Mesothelial cell of epicardium (in vitro differentiated cells): ENCODE measurements around the gene ITPRIP. TPM values are rescaled to one million over a fixed set of nuclear protein-coding genes. Genes with fewer than 3 reads are reported as not detected.
A peak's percentile ranks its signal among the peaks of the same experiment; 100 is the strongest.

Source experiments
- DNase-seq, 2 experiments: peaks; one replicate each; pipeline ENCODE4 v3.0.0; 2021; ENCODE audit warnings: low spot score in 2 of 2; ENCODE audit not compliant: unreplicated experiment in 2 of 2
- H3K27ac Mint-ChIP-seq: 2 replicates; pipeline ENCODE4 v1.8.0; 2021; ENCODE audit warnings: mixed read lengths
- H3K27me3 Mint-ChIP-seq: 2 replicates; pipeline ENCODE4 v1.8.0; 2021; ENCODE audit warnings: low read depth, mixed read lengths
- H3K36me3 Mint-ChIP-seq: 2 replicates; pipeline ENCODE4 v1.8.0; 2021; ENCODE audit warnings: mixed read lengths
- H3K4me1 Mint-ChIP-seq: 2 replicates; pipeline ENCODE4 v1.8.0; 2021; ENCODE audit warnings: mixed read lengths
- H3K4me3 Mint-ChIP-seq: 2 replicates; pipeline ENCODE4 v1.8.0; 2021; ENCODE audit warnings: mild to moderate bottlenecking, moderate library complexity, mixed read lengths
- H3K9me3 Mint-ChIP-seq: 2 replicates; pipeline ENCODE4 v1.8.0; 2021; ENCODE audit warnings: mixed read lengths
- CTCF ChIP-seq: fragments of 200-600 bp; sonication (generic); IDR thresholded peaks from one replicate; pipeline ENCODE4 v1.5.0; 2021; ENCODE audit warnings: antibody characterized with exemption; ENCODE audit not compliant: unreplicated experiment
- microRNA-seq: library from miRNA; unstranded; fragments of <30 nt; microRNA quantifications from one replicate; pipeline ENCODE4 v1.2.0, GENCODE V29; 2021; ENCODE audit warnings: inconsistent platforms, mixed read lengths
- total RNA-seq: library from RNA; stranded (reverse); gene quantifications from 3 replicates; pipeline ENCODE4 v1.2.1, GENCODE V29; 2021

ITPRIP gene
- total RNA-seq, 1 donor from 2014 or later: 24.5 TPM

DNA sequence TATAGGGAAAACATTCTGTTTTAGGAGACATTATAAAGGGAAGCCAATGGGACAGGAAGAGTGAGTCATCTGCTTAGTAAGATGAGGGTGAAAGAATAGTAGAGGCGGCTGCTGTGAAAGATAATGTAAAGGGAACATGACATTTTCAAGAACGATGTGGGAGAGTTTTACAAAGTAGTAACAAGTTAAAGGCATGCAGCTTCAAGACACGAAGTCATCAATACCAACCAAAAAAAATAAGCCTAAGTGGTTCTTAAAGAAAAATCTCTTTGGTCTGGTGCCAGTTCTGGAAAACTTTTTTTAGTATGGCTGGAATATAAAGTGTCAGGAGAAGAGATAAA, 77.5 kb downstream of the ITPRIP start:
- H3K27me3 Mint-ChIP-seq: no peaks in the 10 kb centered on the region
- H3K4me3 Mint-ChIP-seq: no peak overlapping the region
- no peaks in the 10 kb centered on the region for H3K9me3 Mint-ChIP-seq
- H3K4me1 Mint-ChIP-seq: peaks cover 17% of the 10 kb centered on the region
- H3K27ac Mint-ChIP-seq: peak overlapping the region; percentile 44
- TF ChIP-seq CTCF: no peak
- no peak for DNase-seq
- H3K36me3 Mint-ChIP-seq: peaks cover 39% of the 10 kb centered on the region

- Mint-ChIP-seq H3K9me3 (no peaks in the 10 kb centered on the region), H3K4me3 (no peak overlapping the region)
Measured at GRCh38 chr10:104259999-104260774, 78.1 kb downstream of the ITPRIP start.

More at GRCh38 chr10:104259999-104260774, 78.1 kb downstream of the ITPRIP start:
- Mint-ChIP-seq H3K27ac (peak overlapping the region; percentile 55), H3K27me3 (no peaks in the 10 kb centered on the region), H3K4me1 (peaks cover 21% of the 10 kb centered on the region), H3K36me3 (peaks cover 34% of the 10 kb centered on the region)
- no peak for TF ChIP-seq CTCF
- no peak for DNase-seq

Small RNA genes within 50 kb of the gene (microRNA-seq; reads per million reads assigned to microRNA genes)
- 2.3 reads per million for gene MIR4482

Other genes with a start within 250 kb of the ITPRIP start
- gene SFR1, start 216.3 kb downstream of the ITPRIP start, total RNA-seq: 6.4 to 7.5 TPM (median 7.3 TPM) in 3 replicates
- 1.0 to 2.1 TPM (median 1.9 TPM) in 3 replicates for gene CFAP43, start 106.1 kb downstream of the ITPRIP start, total RNA-seq
- gene GSTO1, start 83.6 kb downstream of the ITPRIP start, total RNA-seq: 62.8 to 65.5 TPM (median 65.2 TPM) in 3 replicates
- gene GSTO2, start 69.3 kb downstream of the ITPRIP start, total RNA-seq: 11.7 to 13.5 TPM (median 12.7 TPM) in 3 replicates
- gene CFAP58, start 15.4 kb upstream of the ITPRIP start, total RNA-seq: 0.58 to 1.4 TPM (median 1.1 TPM) in 3 replicates